HG03520 (cell line): ENCODE data around the gene LRRC8A.
"Not testable (repeated sequence)": the region's sequence is repeated elsewhere in the genome, so short reads cannot be mapped to it uniquely, and the experiment has no call there.

Experiments used
- ATAC-seq: cut with Tn5 transposase; IDR thresholded peaks from one replicate; pipeline ENCODE4 v1.9.1; 2021; ENCODE audit warnings: mild to moderate bottlenecking, moderate library complexity; ENCODE audit not compliant: unreplicated experiment

Gene LRRC8A

GRCh38 chr9:128920381-128921058 is 38.6 kb downstream of the LRRC8A start, which contains the start of gene PHYHD1:
Gene PHYHD1 (plus strand): TSS chr9:128920982. CDS start chr9:128922324, 1,342 bp downstream.
- ATAC-seq, result no peak

DNA sequence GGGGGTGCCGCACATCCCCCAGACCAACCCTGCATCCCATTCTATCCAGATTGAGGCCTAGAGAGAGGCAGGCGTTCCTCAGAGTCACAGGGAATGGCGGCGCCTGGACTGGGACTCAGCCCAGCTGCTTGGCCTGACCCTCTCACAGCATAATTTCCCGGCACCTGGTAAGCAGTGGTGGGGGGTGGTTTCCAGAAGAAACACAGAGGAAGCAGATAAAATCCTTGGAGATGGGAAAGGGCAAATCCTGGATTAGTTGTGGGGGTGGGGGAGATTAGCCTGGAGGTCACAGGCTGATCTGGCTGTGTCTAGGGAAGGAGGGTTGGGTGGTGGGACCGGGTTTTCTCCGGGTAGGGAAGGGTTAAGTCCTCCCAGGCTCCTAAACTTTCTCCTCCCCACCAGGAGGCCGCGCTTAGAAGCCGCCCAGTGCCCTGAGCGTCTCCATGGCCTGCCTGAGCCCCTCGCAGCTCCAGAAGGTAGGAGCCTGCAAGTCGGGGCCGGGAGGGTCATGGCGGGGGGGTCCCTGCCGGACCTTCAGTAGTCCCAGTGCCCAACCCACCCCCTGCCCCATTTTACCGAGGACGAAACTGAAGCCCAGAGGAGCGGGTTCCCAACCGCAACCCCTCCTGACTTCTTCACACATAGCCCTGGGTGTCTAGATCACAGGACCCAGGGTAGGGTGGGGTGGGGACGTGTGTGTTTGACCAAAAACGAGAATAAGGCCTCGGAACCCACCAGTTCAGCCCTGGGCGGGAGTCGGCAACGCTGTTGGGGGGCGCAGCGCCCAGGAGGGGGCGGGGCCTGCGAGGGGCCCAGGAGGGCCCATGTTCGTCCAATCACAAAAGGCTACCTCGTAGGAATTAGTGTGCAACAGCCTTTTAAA is 40.2 kb downstream of the LRRC8A start:
- ATAC-seq, result no peak

DNA sequence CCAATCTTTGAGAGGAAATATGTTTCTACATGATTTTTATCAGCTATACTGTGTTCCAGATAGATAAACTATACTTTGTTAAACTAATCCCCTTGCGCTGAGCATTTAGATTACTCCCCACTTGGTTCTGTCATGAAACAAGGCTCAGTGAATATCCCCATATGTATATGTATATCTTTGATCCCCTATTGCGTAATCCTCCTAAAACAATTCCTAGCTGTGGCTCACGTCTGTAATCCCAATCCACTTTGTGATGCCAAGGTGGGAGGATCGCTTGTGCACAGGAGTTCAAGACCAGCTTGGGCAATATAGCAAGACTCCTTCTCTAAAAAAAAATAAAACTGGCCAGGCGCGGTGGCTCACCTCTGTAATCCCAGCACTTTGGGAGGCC is 41.6 kb downstream of the LRRC8A start:
- ATAC-seq, result no peak

DNA sequence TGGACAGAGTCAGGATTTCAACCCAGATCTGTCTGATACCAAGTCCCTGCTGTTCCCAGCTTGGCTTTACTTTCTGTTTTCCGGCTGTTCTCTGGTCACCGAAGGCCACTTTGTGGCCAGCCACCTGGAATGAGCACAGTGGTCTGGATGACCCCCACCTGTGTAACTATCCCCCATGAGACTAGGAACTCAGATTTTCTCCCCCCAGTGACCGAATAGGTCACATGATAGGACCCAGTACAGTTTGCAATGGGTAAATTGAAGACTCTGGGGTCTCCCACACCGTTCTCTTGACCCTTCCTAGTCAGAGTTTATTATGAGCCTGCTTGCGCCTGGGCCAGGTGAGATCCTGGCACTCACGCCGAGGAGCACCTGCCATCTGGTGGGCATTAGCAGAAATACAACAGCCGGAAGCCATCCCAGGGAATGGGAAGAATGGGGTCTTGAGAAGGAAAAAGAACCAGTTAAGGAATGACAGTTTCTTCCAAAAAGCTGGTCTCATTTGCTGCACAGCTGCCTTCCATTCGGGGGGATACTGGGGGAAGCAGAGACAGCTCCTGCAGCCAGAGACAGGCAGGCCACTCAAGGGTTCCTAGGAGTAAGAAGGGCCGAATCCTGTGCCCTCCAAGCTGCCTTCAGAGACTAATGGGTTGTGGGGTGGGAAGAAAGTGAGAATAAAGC is 45.9 kb downstream of the LRRC8A start:
- ATAC-seq, result no peak

DNA sequence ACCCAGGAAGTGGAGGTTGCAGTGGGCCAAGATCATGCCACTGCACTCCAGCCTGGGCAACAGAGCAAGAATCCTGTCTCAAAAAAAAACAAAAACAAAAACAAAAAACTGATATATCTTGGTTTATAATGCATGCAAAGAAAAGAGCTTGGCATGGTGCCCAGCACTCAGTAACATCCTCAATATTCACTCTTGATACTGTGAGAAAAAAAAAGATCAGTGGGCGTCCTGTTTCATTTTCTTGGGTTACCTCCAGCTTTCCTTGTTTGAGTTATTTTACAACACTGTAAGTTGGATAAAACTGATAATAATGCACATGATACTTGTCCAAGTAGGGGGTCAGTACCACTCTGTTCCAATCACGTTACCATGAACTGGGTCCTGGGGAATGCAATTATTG is 46.7 kb downstream of the LRRC8A start:
- no peak for ATAC-seq

DNA sequence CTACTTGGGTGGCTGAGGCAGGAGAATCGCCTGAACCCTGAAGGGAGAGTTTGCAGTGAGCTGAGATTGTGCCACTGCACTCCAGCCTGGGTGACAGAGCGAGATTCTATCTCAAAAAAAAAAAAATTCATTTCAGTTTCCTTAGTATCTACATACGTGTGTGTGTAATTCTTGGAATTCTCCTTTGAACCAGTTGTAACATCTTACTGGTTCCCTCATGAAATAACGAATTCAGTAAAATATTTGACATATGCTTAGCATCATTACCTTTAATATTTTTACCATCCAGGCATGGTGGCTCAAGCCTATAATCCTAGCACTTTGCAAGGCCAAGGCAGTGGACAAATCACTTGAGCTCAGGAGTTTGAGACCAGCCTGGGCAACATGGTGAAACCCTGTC is 47.6 kb downstream of the LRRC8A start:
- no peak for ATAC-seq

DNA sequence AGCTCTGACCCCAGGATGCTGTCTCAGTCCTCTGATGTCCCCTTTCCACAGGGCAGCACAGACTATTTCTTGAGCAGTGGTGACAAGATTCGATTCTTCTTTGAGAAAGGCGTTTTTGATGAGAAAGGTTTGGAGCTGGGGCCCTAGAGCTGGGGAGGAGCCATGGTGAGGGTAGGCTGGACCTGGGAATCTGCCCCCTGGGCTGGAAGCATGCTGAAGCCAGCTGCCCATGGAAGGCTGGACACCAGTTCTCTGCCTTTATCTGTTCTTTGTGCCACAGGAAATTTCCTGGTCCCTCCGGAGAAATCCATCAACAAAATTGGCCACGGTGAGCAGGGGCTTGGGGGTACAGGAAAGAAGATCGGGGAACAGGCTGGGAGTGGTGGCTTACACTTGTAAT is 51.8 kb downstream of the LRRC8A start:
- no peak for ATAC-seq

DNA sequence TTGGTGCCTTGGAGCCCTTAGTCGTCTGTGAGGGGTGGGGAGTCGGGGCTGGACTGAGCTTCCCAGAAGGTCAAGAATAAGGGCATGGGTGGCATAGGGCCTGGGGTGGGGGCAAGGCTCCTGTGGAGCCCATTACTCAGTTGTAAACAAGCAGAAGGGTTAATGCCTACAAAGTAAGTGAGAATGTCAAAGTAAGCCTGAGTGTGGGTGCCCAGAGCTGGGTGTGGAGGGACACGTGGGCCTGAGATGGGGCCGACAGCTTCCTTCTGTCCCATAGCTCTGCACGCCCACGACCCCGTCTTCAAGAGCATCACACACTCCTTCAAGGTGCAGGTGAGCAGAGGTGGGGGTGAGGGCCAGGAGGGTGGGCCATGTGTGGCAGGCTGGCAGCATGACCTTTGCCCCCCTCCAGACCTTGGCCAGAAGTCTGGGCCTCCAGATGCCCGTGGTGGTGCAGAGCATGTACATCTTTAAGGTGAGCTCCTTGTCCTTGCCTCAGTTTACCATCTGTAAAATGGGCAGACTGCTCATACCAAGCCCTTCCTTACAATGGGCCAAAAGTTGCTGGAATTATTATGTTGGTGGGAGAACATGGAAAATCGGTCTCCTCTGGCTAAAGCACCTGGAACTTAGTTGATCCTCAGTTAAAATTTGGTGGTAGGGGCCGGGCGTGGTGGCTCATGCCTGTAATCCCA is 54.4 kb downstream of the LRRC8A start:
- ATAC-seq, result no peak

DNA sequence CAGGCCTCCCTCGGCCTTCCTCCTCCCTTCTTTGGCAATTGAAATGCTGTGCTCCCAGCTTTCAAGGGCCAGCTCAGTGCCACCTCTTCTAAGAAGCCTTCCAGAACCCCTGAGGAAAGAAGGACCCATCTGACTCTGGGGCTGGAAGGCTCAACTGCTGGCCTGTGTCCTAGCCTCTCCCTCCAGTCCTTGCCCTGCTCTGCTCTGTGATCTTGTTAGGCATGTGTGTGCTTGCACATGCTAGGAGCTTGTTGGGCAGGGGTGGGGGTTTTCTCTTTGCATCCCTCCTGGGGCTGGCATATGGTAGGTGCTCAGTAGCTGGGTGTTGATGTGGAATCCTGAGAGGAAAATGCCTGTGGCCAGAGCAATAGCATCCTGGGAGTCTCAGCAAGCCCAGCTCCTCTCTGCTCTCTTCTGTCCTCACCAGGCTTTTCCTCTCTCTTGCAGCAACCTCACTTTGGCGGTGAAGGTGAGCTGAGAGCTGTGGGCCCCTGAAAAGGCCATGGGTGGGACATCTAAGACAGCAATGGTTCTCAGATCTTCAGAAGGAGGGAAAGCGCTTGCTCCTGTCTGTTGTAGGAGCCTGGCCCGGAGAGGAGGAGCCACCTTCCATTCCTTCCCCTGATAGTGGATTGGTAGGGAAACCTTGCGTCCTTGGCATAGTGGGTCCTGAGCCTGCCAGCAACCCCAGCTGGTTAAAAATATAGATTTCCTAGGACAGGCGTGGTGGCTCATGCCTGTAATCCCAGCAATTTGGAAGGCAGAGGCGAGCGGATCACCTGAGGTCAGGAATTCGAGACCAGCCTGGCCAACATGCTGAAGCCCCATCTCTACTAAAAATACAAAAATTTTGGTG is 55.6 kb downstream of the LRRC8A start:
- ATAC-seq, result no peak

GRCh38 chr9:128940271-128940921 is 58.5 kb downstream of the LRRC8A start:
- no peak for ATAC-seq

- ATAC-seq, result no peak
These were observed 59.2 kb downstream of the LRRC8A start for GRCh38 chr9:128940946-128941755.

GRCh38 chr9:128943832-128944620 is 62.1 kb downstream of the LRRC8A start:
- ATAC-seq, result no peak

- not testable (repeated sequence) for ATAC-seq
These were observed 63.0 kb downstream of the LRRC8A start for GRCh38 chr9:128944966-128945365.

- ATAC-seq, result no peak
These were observed 64.0 kb downstream of the LRRC8A start for GRCh38 chr9:128945798-128946501.

GRCh38 chr9:128946571-128947276 is 64.8 kb downstream of the LRRC8A start:
- ATAC-seq, result peak; percentile 23

DNA sequence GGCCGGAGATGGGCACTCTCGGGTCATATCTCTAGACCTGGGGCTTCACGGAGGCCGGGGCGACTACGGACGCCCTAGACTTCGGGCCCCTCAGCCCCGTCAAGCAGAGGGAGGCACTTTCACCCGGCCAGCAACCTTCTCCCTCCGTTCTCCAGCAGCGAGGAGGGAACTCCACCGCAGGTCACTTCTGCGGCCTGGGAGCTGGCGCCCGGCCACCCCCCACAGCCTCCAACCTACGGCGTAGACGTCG is 65.3 kb downstream of the LRRC8A start:
- ATAC-seq, result no peak
